ENCODE data around the gene TMEM170A.

DNA sequence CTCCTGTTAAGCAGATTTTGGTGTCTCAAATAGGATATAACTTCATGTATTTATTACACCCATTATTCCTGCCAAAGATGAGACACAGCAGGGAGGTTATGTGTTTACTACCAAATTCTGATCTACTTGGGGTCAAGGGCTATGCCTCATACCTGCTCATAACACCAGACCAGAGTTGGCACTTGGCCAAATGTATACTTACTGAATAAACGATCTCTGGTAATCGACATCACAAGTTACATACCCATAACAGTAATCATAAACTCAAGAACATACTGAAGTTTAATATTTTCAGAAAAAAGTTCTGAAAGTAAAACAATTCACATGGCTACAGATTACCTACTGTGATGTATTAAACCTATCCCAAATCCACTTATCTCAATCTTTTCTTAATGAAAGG, 2.9 kb downstream of the TMEM170A start:
- TF ChIP-seq, protein P1, sequence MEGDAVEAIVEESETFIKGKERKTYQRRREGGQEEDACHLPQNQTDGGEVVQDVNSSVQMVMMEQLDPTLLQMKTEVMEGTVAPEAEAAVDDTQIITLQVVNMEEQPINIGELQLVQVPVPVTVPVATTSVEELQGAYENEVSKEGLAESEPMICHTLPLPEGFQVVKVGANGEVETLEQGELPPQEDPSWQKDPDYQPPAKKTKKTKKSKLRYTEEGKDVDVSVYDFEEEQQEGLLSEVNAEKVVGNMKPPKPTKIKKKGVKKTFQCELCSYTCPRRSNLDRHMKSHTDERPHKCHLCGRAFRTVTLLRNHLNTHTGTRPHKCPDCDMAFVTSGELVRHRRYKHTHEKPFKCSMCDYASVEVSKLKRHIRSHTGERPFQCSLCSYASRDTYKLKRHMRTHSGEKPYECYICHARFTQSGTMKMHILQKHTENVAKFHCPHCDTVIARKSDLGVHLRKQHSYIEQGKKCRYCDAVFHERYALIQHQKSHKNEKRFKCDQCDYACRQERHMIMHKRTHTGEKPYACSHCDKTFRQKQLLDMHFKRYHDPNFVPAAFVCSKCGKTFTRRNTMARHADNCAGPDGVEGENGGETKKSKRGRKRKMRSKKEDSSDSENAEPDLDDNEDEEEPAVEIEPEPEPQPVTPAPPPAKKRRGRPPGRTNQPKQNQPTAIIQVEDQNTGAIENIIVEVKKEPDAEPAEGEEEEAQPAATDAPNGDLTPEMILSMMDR (conservative IDR thresholded peaks at IDR 0.05): no peak
- TF ChIP-seq ZFX (IDR thresholded peaks at IDR 0.05): no peak

All from C4-2B (cell line).